Kidney capillary endothelial cell (primary cell): ENCODE data around the gene MS4A3.
"Not testable (repeated sequence)": the region's sequence is repeated elsewhere in the genome, so short reads cannot be mapped to it uniquely, and the experiment has no call there.

Source experiments
- DNase-seq: peaks from one replicate; pipeline ENCODE4 v3.0.0-alpha.2; 2018; ENCODE audit warnings: low spot score

The MS4A3 gene, protein sequence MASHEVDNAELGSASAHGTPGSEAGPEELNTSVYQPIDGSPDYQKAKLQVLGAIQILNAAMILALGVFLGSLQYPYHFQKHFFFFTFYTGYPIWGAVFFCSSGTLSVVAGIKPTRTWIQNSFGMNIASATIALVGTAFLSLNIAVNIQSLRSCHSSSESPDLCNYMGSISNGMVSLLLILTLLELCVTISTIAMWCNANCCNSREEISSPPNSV

DNA sequence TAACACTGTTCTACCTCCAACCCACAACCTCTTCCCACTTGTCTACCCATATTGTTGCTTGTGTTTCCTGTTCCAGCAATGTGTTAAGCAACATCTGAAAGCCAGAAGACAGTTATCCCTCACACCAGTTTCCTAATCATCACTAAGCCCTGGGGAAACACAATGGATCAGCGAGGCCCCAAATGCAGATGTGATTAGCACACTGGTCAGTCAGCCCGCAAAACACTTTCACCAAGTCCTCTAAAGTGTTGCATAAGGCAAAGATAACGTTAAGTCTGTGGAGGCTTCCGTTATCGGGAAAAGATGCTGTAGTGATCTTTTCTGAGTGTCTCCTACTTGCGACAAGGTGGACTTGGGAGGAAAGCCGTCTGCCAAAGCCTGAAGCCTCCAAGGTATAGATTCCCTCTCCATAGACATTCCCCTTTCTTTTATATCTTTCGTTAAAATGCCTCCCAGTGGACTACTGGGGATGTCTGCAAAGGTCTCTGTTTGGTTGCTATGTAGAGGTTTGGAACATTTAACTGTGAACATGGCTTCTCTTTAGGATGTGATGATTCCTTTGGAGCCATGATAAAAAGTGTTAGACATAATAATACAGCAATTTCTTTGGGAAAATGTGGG lies at the start of gene MS4A3:
Gene MS4A3, plus strand, starts transcription at position 317 of the 621 bp plus-strand sequence. CDS start 4,496 bp downstream, outside the sequence.
- DNase-seq: no peak

DNA sequence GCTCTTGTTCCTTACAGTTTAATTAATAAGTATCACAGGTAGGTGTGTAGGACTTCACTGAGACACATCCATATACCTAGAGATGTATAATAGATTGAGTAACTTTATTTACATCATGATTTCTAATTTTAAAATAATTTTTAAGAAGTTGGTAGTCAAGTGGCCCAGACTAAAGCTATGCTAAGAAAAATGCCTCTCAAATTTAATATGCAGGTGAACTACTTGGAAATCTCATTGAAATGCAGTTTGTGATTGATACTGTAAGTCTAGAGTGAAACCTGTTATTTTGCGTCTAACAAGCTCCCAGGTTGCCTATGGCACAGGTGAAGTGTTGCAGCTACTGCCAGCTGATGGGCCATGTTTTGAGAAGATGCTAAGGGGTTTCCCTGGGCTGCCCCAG lies 39.6 kb upstream of the MS4A3 start, which contains the start of gene OOSP4B:
Gene OOSP4B, plus strand, starts transcription at position 301 of the 400 bp plus-strand sequence.
- no peak for DNase-seq

DNA sequence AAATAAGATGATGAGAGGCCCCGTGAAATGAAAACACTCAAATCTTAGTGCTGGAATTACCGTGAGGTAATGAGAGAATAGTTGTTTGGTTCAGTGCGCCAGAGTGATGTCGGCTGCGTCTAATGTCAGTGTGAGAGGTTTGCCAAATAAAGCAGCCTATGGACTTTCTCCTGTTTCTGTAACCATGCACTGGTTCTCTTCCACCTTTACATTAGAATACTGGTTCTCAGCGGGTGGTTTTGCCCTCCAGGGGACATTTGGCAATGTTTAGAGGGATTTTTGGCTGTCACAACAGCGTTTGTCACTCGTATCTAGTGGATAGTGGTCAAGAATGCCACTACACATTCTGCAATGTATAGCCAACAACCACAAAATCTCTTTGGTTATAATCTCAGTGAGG lies 38.4 kb upstream of the MS4A3 start:
- no peak for DNase-seq

DNA sequence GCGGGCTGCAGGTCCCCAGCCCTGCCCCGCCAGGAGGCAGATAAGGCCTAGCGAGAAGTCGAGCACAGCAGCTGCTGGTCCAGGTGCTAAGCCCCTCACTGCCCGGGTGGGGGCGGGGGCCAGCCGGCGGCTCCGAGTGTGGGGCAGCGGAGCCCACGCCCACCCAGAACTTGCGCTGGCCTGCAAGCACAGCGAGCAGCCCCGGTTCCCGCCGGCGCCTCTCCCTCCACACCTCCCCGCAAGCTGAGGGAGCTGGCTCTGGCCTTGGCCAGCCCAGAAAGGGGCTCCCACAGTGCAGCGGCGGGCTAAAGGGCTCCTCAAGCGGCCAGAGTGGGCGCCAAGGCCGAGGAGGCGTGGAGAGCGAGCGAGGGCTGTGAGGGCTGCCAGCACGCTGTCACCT lies 36.1 kb upstream of the MS4A3 start:
- DNase-seq: not testable (repeated sequence)

DNA sequence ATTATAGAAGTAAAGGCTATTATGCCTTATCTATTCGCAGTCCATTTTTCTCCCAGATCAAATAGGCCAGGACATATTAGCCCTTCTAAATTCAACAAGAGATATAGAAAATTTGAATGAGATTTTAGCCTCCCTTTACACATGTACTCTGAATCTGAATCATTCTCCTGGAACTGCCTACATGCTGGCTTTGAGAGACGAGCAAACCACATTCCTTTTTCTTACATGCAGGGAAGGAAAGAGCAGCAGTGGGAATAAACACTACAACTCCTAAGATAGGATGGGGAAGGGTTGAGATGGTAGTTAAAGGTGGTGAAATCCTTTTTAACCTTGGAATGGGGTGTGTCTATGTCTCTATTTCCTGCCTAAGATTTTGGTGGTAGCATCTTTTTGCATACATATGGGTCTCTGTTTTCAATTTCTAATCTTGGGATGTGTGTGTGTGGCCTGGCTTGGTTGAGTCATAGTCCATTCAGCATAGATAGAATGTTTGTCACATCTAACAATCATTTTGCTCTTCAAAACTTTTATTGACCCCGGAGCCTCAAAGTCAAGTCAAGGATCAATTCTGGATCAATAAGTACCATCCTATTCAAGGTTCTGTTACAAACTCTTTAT lies 27.3 kb upstream of the MS4A3 start:
- no peak for DNase-seq

DNA sequence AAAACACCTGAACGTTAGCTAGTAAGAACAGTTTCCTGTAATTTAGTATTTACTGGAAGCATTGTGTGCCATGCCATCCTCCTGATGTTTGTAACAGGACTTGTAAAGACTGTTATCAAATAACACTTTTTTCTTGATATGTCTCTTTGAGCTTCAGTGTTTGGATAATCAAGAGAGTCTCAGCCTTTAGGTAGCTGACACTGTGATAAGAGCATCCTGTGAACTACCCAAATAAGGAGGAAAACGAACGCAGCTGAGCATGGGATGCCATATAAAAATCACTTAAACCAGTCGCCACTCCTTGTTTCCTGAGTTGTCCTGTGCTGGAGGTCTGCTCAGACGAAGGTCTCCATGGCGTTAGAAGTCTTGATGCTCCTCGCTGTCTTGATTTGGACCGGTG lies 16.4 kb upstream of the MS4A3 start, which contains the start of gene OOSP2:
Gene OOSP2, plus strand, starts transcription at position 301 of the 400 bp plus-strand sequence. Its CDS starts 51 bp downstream, at position 352.
- no peak for DNase-seq

DNA sequence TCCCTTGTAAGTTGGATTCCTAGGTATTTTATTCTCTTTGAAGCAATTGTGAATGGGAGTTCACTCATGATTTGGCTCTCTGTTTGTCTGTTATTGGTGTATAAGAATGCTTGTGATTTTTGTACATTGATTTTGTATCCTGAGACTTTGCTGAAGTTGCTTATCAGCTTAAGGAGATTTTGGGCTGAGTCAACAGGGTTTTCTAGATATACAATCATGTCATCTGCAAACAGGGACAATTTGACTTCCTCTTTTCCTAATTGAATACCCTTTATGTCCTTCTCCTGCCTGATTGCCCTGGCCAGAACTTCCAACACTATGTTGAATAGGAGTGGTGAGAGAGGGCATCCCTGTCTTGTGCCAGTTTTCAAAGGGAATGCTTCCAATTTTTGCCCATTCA lies 6.0 kb upstream of the MS4A3 start:
- not testable (repeated sequence) for DNase-seq

DNA sequence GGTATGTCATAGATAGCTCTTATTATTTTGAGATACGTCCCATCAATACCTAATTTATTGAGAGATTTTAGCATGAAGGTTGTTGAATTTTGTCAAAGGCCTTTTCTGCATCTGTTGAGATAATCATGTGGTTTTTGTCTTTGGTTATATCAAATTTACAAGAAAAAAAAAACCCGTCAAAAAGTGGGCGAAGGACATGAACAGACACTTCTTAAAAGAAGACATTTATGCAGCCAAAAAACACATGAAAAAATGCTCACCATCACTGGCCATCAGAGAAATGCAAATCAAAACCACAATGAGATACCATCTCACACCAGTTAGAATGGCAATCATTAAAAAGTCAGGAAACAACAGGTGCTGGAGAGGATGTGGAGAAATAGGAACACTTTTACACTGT lies 5.6 kb upstream of the MS4A3 start:
- not testable (repeated sequence) for DNase-seq

DNA sequence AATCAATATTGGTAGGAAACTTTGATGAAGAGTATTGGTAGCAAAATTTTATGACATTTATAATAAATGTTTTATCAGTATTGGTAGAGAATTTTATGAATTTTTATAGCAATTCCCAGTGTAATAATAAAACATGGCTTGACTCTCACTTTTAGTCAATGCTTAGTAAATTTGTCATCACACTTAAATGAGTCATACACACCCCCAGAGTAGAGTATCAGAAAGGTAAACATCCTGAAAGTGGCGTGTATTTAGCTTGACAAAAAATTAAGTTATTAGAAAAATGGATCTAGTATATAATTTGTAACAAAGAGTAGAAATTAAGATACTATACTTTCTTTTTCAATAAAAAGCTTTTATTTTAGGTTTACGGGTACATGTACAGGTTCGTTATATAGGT lies 2.6 kb downstream of the MS4A3 start:
- no peak for DNase-seq

DNA sequence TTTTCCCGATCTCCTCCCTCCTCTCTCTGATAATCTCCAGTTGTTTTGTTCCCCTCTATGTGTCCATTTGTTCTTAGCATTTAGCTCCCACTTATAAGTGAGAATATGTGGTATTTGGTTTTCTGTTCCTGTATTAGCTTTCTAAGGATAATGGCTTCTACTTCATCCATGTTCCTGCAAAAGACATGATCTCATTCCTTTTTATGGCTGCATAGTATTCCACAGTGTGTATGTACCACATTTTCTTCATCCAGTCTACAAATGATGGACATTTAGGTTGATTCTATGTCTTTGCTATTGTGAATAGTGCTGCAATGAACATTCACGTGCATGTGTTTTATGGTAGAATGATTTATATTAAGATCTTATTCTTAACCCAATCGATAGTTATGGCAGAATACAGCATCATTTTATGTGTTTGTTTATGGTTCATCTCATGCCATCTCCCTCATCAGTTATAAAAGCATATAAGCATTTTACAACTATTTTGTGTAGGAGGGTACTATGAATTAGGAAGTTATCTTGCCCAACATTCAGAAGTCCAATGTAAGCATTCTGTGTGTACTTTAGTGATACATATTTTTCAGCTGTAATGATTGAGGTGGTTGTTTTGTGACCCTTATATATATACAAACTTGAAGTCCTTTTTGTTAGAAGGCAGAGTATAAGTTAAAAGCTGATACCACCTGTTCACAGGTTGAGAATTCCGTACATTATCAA lies 3.2 kb downstream of the MS4A3 start:
- DNase-seq: no peak

DNA sequence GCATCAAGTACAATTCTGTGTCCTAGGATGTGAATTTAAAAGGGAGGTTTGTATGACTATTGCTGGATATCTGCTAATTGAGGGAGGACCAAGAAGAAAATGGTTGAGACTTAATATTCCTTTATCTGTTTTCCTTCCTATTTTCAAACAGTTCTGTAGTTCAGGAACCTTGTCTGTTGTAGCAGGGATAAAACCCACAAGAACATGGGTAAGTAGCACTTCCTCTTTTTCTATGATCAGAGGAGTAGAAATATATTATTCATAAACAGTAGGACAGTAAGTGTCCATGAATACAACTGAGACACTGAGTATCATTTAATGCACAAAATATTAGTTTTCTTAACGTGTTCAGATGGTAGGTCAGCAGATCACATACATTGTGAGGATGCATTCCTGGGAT lies 7.6 kb downstream of the MS4A3 start:
- DNase-seq: no peak

DNA sequence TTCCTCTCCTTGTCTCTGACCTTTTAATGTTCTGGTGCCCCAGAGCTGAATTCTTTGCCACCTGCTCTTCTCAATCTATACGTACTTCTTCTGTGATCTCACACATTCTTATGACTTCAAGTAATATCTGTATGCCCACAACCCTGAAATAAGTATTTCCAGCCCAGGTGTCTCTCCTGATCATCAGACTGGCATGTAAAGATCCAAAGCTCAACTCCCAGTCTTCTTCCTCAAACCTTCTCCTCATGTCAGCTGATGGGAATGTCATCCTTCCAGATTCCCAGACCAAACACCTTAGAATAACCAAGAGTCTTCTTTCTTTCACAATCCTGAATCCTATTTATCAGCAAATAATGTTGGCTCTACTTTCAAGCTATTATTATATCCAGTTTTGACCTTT lies 9.3 kb downstream of the MS4A3 start:
- no peak for DNase-seq

DNA sequence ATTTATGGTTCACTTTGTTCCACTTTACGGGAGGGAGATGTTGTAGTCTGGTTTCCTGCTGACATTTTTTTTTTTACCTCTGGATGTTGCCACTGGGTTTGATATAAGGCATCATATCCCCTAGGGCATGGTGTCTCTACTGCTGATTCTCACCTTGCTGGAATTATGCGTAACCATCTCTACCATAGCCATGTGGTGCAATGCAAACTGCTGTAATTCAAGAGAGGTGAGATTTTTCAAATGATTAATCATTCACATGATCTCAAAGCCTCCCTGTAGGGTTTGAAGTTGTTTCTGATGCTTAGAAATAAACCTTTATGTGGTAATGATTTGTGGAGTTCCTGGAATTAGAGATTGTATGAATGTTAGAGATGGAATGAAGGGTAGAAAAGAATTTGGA lies 13.0 kb downstream of the MS4A3 start:
- DNase-seq: no peak

DNA sequence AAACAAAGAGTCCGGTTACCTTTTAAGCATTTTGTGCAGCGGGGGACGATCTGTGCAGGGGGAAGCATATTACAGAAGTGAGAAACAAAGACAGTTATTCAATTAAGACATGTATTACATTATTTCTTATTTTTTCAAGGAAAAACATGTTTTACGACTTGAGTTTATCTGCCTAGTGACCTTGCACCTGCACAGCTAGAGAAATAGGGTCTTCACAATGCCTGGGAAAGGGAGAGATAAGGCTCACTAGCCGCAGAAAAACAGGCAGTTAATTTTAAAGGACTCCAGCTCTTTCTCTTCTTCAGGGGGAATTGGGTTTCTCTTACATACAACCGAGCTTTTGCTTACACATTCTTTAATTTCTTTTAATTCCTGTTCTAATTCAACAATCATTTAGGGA lies 15.2 kb downstream of the MS4A3 start:
- DNase-seq: not testable (repeated sequence)

DNA sequence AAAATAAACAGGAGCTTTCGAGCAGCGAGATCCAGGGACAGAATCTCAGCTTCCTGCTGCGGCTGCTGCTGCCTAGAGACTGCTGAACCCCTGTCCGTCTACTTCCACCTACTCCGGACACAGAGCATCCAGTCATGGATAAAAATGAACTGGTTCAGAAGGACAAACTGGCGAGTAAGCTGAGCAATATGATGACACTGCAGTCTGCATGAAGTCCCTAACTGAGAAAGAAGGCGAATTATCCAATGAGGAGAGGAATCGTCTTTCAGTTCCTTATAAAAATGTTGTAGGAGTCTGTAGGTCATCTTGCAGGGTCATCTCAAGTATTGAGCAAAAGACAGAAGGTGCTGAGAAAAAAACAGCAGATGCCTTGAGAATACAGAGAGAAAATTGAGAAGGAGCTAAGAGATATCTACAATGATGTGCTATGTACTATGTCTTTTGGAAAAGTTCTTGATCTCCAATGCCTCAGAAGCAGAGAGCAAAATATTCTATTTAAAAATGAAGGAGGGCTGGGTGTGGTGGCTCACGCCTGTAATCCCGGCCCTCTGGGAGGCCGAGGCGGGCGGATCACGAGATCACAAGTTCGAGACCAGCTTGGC lies 20.9 kb downstream of the MS4A3 start:
- DNase-seq: no peak

DNA sequence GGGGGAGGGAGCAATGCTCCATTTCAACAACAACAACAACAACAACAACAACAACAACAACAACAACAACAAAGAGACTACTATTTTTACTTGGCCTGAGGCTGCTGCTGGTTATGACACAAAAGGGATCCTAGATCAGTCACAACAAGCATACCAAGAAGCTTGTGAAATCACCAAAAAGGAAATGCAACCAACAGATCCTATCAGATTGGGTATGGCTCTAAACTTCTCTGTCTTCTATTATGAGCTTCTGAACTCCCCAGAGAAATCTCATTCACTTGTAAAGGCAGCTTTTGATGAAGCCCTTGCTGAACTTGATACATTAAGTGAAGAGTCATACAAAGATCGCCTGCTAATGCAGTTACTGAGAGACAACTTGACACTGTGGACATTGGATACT lies 21.5 kb downstream of the MS4A3 start:
- no peak for DNase-seq

DNA sequence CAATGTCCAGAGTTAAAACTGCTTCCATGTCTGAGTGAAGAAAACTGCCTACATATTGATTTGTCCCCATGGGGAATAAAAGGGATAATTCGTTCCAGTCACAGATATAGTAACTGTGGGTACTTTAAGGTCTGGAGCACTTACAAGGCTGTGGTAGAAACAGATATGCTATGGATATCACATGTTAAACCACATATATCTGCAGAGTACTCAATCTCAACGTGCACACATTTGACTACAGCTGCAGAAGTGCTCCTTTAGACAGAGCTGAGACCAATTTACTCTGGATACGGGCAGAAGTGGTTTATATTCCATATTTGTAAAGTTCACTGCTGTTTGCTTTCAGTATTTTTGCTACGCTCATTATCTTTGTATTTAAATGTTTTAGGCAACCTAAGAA lies 22.3 kb downstream of the MS4A3 start:
- DNase-seq: no peak

DNA sequence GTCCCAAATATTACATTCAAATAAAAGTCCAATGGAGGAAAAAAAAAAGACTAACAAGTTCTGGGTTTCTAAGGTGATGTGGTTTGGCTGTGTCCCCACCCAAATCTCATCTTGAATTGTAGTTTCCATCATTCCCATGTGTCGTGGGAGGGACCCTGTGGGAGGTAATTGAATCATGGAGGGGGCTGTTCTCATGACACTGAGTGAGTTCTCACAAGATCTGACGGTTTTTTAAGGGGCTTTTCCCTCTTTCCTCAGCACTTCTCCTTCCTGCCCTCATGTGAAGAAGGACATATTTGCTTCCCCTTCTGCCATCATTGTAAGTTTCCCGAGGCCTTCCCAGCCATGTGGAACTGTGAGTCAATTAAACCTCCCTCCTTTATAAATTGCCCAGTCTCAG lies 24.1 kb downstream of the MS4A3 start:
- DNase-seq: no peak

DNA sequence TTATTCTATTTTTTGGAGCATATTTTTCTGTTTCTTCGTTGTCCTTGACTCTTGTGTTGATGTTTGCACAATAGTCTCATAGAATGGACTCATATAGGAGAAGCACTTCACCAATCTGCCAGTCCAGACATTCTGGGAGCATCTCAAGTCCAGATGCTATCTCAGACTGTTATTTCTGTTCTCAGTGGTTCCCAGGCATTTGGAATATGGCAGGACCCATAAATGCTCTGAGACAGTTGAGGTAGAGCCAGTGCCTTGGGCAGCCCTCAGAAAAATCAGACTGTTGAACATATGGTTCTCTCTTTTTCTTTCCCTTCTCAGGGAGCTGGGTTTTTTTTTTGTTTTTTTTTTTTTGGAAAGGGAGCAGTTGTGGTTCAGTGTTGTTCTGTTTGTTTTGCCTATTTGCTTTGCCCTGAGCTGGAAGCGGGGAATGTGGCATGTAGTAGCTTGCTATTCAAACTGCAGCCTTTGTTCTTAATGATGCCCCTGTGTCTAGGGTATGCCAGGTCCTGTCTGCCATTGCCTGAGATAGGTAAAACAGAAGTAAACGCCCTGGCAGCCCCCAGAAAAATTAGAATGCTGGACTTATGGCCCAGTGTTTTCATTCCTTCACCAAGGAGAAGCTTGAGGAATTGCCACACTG lies 28.3 kb downstream of the MS4A3 start:
- no peak for DNase-seq

DNA sequence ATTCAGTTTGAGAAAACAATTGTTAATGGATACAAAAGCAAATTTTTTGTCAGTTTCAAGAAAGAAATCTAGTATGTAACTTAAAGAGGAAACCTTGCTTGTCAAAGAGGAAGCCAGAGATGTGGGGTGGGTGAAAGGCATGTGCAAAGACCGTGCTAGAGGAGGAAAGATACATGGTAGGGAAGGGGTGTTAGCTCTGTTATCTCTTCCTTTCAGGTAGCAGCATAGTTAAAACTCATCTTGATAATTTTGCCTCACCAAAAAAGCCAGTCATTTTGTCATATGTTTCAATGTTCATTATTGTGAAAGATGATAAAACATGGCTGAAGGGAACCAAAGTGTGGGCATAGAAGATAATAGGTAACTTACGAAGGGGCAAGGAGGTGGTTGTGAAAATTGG lies 29.4 kb downstream of the MS4A3 start:
- no peak for DNase-seq

DNA sequence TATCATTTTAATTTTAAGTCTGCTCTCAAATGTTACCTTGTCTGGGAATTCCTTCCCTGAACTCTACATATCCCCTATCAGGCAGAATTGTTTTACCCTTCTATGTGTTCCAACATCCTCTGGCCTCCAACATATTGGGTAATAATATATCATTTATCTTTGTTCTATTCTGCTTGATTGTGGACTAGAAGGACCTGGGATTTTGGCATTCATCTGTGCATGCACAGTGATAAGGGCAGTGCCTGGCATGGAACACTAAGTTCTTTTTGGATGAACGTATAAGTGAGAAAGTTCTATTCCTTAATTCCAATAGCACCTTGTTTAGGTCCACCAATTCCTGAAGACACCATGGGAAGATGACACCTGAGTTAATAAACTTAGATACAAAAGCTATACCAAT lies 30.8 kb downstream of the MS4A3 start:
- no peak for DNase-seq

DNA sequence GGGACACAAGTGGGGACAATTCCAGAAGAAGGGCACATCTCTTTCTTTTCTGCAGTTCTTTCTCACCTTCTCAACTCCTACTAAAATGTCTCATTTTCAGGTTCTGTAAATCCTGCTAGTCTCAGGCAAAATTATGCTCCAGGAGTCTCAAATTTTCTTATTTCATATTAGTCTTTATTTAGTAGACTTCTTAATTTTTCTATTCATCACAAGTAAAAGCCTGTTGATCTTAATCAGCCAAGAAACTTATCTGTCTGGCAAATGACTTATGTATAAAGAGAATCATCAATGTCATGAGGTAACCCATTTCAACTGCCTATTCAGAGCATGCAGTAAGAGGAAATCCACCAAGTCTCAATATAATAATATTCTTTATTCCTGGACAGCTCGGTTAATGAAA lies 31.9 kb downstream of the MS4A3 start, which contains the start of gene MS4A2:
Gene MS4A2, plus strand, starts transcription at position 301 of the 400 bp plus-strand sequence. CDS start 102 bp downstream, outside the sequence.
- DNase-seq: no peak
